IMR-90 (cell line): ENCODE measurements around the gene EGLN3. TPM values are rescaled to one million over a fixed set of nuclear protein-coding genes. Genes with fewer than 3 reads are reported as not detected.

ENCODE experiments used
- ATAC-seq: fragments of 200-7000 bp; cut with Tn5 transposase; 2 replicates; pipeline ENCODE4 v1.9.1; 2020; ENCODE audit warnings: low read depth, mild to moderate bottlenecking, moderate library complexity
- BruUV-seq: library from RNA; stranded (reverse); fragments of 400-500 nt; replicated peaks from 2 replicates; lab custom pipeline; 2021; lab: Mats Ljungman, UMichigan
- CTCF ChIA-PET: fragments of 300-600 bp; formaldehyde crosslinking; extraction: SDS; loops from one replicate; lab custom pipeline; 2021; ENCODE audit warnings: antibody characterized with exemption; lab: Yijun Ruan, JAX
- POLR2A ChIA-PET: fragments of 300-600 bp; sonication (Branson Sonifier 250); formaldehyde crosslinking; loops from one replicate; lab custom pipeline; 2022; ENCODE audit warnings: antibody characterized with exemption; ENCODE audit not compliant: unreplicated experiment; lab: Charles Lee
- DNase-seq: peaks from one replicate; pipeline ENCODE4 v3.0.0; 2013
- H2AFZ ChIP-seq: replicated peaks from 2 replicates; pipeline ENCODE3; 2013; ENCODE audit warnings: low read length, mild to moderate bottlenecking; ENCODE audit not compliant: poor library complexity
- H2AK5ac ChIP-seq: 2 replicates; pipeline ENCODE4 v1.6.1; 2013; ENCODE audit warnings: low read depth, low read length, inconsistent platforms
- H2AK9ac ChIP-seq: replicated peaks from 2 replicates; pipeline ENCODE3; 2013; ENCODE audit warnings: mild to moderate bottlenecking, low read depth, low read length, moderate library complexity; ENCODE audit not compliant: poor library complexity
- H2BK120ac ChIP-seq: 2 replicates; pipeline ENCODE4 v1.6.1; 2013; ENCODE audit warnings: low read depth, low read length, inconsistent platforms
- H2BK15ac ChIP-seq: 3 replicates; pipeline ENCODE4 v1.6.1; 2013; ENCODE audit warnings: low read depth, low read length, inconsistent platforms
- H2BK20ac ChIP-seq: 2 replicates; pipeline ENCODE4 v1.6.1; 2013; ENCODE audit warnings: low read depth, mild to moderate bottlenecking, inconsistent platforms, low read length, moderate library complexity
- H2BK5ac ChIP-seq: 2 replicates; pipeline ENCODE4 v1.6.1; 2013; ENCODE audit warnings: mild to moderate bottlenecking, low read depth, low read length, inconsistent platforms; ENCODE audit not compliant: poor library complexity, severe bottlenecking
- H3K14ac ChIP-seq: replicated peaks from 2 replicates; pipeline ENCODE4 v1.6.1; 2013; ENCODE audit warnings: low read depth, low read length, inconsistent platforms
- H3K18ac ChIP-seq: 2 replicates; pipeline ENCODE4 v1.6.1; 2013; ENCODE audit warnings: low read depth, low read length, control low read depth
- H3K23ac ChIP-seq: 2 replicates; pipeline ENCODE4 v1.6.1; 2013; ENCODE audit warnings: low read depth, low read length, inconsistent platforms
- H3K27ac ChIP-seq: 2 replicates; pipeline ENCODE4 v1.5.1; 2013; ENCODE audit warnings: mild to moderate bottlenecking, control low read depth, low read length; ENCODE audit not compliant: insufficient read depth
- H3K27me3 ChIP-seq: 2 replicates; pipeline ENCODE4 v1.6.1; 2013; ENCODE audit warnings: low read length; ENCODE audit not compliant: control insufficient read depth, insufficient read depth
- H3K36me3 ChIP-seq: 2 replicates; pipeline ENCODE4 v1.6.1; 2013; ENCODE audit warnings: low read length, mixed read lengths; ENCODE audit not compliant: control insufficient read depth, insufficient read depth
- H3K4ac ChIP-seq: 2 replicates; pipeline ENCODE4 v1.6.1; 2013; ENCODE audit warnings: low read depth, low read length, inconsistent platforms
- H3K4me1 ChIP-seq: 2 replicates; pipeline ENCODE4 v1.6.1; 2013; ENCODE audit warnings: low read length, mixed read lengths; ENCODE audit not compliant: control insufficient read depth, insufficient read depth
- H3K4me2 ChIP-seq: 2 replicates; pipeline ENCODE4 v1.6.1; 2013; ENCODE audit warnings: low read depth, mild to moderate bottlenecking, control low read depth, low read length, moderate library complexity
- H3K4me3 ChIP-seq: 2 replicates; pipeline ENCODE4 v1.5.1; 2013; ENCODE audit warnings: low read depth, mild to moderate bottlenecking, control low read depth, low read length, moderate library complexity; ENCODE audit not compliant: insufficient read depth
- H3K56ac ChIP-seq: 2 replicates; pipeline ENCODE4 v1.6.1; 2013; ENCODE audit warnings: low read length, inconsistent platforms; ENCODE audit not compliant: insufficient read depth; ENCODE audit errors: extremely low read depth
- H3K79me1 ChIP-seq, 2 experiments: 2 replicates each; pipeline ENCODE4 v1.6.1; 2013; ENCODE audit warnings: low read length in 2 of 2, inconsistent platforms in 1 of 2, low read depth in 1 of 2
- H3K9ac ChIP-seq: 2 replicates; pipeline ENCODE4 v1.6.1; 2013; ENCODE audit warnings: low read depth, low read length, control low read depth
- H3K9me1 ChIP-seq: 2 replicates; pipeline ENCODE4 v1.6.1; 2013; ENCODE audit warnings: low read length, inconsistent platforms; ENCODE audit not compliant: insufficient read depth
- H3K9me3 ChIP-seq: 2 replicates; pipeline ENCODE4 v1.6.1; 2013; ENCODE audit warnings: low read length; ENCODE audit not compliant: control insufficient read depth, insufficient read depth
- H4K20me1 ChIP-seq: 2 replicates; pipeline ENCODE4 v1.6.1; 2013; ENCODE audit warnings: low read length, inconsistent platforms; ENCODE audit not compliant: insufficient read depth
- H4K5ac ChIP-seq: 2 replicates; pipeline ENCODE4 v1.6.1; 2013; ENCODE audit warnings: mild to moderate bottlenecking, low read depth, low read length, control low read depth
- H4K8ac ChIP-seq, 2 experiments: 2 replicates each; pipeline ENCODE4 v1.6.1; 2013; ENCODE audit warnings: low read depth in 2 of 2, low read length in 2 of 2, control low read depth in 1 of 2, inconsistent platforms in 1 of 2
- H4K91ac ChIP-seq: 2 replicates; pipeline ENCODE4 v1.6.1; 2013; ENCODE audit warnings: low read depth, low read length, inconsistent platforms; ENCODE audit not compliant: insufficient read depth
- BHLHE40 ChIP-seq: fragments of 150-350 bp; IDR thresholded peaks from 2 replicates; pipeline ENCODE4 v1.6.1; 2016; ENCODE audit warnings: mild to moderate bottlenecking, low read depth, low read length
- CEBPB ChIP-seq: IDR thresholded peaks from 2 replicates; pipeline ENCODE4 v1.6.1; 2012; ENCODE audit warnings: low read depth, low read length, improper control_type of control experiment
- CHD1 ChIP-seq: IDR thresholded peaks from 2 replicates; pipeline ENCODE4 v1.6.1; 2012; ENCODE audit warnings: low read depth, low read length, improper control_type of control experiment
- MAFK ChIP-seq: IDR thresholded peaks from 2 replicates; pipeline ENCODE4 v1.6.1; 2012; ENCODE audit warnings: low read depth, low read length, improper control_type of control experiment
- MAZ ChIP-seq: IDR thresholded peaks from 2 replicates; pipeline ENCODE4 v1.6.1; 2012; ENCODE audit warnings: low read depth, mild to moderate bottlenecking, low read length, improper control_type of control experiment, moderate library complexity, borderline replicate concordance
- MXI1 ChIP-seq: IDR thresholded peaks from 2 replicates; pipeline ENCODE4 v1.6.1; 2012; ENCODE audit warnings: low read depth, mild to moderate bottlenecking, low read length, moderate library complexity, borderline replicate concordance
- NFE2L2 ChIP-seq: fragments of 150-350 bp; IDR thresholded peaks from 2 replicates; pipeline ENCODE4 v1.6.1; 2016; ENCODE audit warnings: low read depth, mild to moderate bottlenecking, low read length
- POLR2A ChIP-seq: IDR thresholded peaks from 2 replicates; pipeline ENCODE4 v1.6.1; 2012; ENCODE audit warnings: mild to moderate bottlenecking, low read depth, low read length
- RAD21 ChIP-seq: IDR thresholded peaks from 2 replicates; pipeline ENCODE4 v1.6.1; 2012; ENCODE audit warnings: low read length, improper control_type of control experiment
- RCOR1 ChIP-seq: IDR thresholded peaks from 2 replicates; pipeline ENCODE4 v1.6.1; 2012; ENCODE audit warnings: mild to moderate bottlenecking, low read length, improper control_type of control experiment; ENCODE audit not compliant: insufficient replicate concordance
- RFX5 ChIP-seq: IDR thresholded peaks from 2 replicates; pipeline ENCODE4 v1.8.0; 2012; ENCODE audit warnings: low read depth, mild to moderate bottlenecking, low read length, moderate library complexity
- WGBS, 2 experiments: methylation state at CpG; one replicate each; pipeline versions ENCODE4 v1.1.5 to v1.1.7; 2013; ENCODE audit warnings: missing lambda C conversion rate in 2 of 2; ENCODE audit not compliant: insufficient read length in 1 of 2; ENCODE audit errors: extremely low coverage in 2 of 2; 5-methylcytosine and 5-hydroxymethylcytosine counted together
- dilution Hi-C: fragments of 300-500 bp; cut with HindIII; formaldehyde crosslinking; loops from one replicate; pipeline ENCODE4 v1.14.3; 2018; ENCODE audit warnings: low sequenced_read_pairs; ENCODE audit not compliant: unreplicated experiment
- in situ Hi-C: fragments of 300-500 bp; cut with MboI; formaldehyde crosslinking; loops from 3 replicates; pipeline ENCODE4 v1.14.3; 2019; ENCODE audit warnings: low sequenced_read_pairs, inconsistent platforms, mixed read lengths
- intact Hi-C: fragments of 100-400 bp; cut with micrococcal nuclease; formaldehyde crosslinking; loops from 2 replicates; pipeline ENCODE4 v1.10.0; 2022
- polyA plus RNA-seq, 3 experiments: library from polyadenylated mRNA; depleted of rRNA; stranded (reverse); fragments of >200 nt; gene quantifications; 2 replicates each; pipeline ENCODE4 v1.2.3, GENCODE V29; 2012; ENCODE audit warnings: low replicate concordance in 1 of 3
- total RNA-seq: library from RNA; depleted of rRNA; stranded (reverse); fragments of >200 nt; gene quantifications from 2 replicates; pipeline ENCODE4 v1.2.3, GENCODE V29; 2012
- TF ChIP-seq, protein P1 (sequence below): fragments of 150-350 bp; IDR thresholded peaks from 2 replicates; pipeline ENCODE4 v1.6.1; 2016; ENCODE audit warnings: low read depth, mild to moderate bottlenecking, low read length, moderate library complexity, borderline replicate concordance

The EGLN3 gene
- total and polyA plus RNA-seq, 2 of the 4 experiments (the other 2 are of a cell fraction) = under 0.01 to 0.03 TPM

GRCh38 chr14:33932033-33932432 lies 18.8 kb downstream of the EGLN3 start:
- no peak overlapping the region for H2BK15ac ChIP-seq
- no peak overlapping the region for H2BK20ac ChIP-seq
- DNase-seq = no peak
- no peak overlapping the region for H3K9ac ChIP-seq
- no peaks in the 10 kb centered on the region for H4K20me1 ChIP-seq
- no peak overlapping the region for H2AK9ac ChIP-seq
- H2AK5ac ChIP-seq = no peak overlapping the region
- no peak overlapping the region for H2BK5ac ChIP-seq
- TF ChIP-seq RAD21 (no peak), CHD1 (no peak), POLR2A (no peak), MAZ (no peak), CEBPB (no peak), MXI1 (no peak), RFX5 (no peak), NFE2L2 (no peak), RCOR1 (no peak), BHLHE40 (no peak), MAFK (no peak)
- TF ChIP-seq, protein P1, sequence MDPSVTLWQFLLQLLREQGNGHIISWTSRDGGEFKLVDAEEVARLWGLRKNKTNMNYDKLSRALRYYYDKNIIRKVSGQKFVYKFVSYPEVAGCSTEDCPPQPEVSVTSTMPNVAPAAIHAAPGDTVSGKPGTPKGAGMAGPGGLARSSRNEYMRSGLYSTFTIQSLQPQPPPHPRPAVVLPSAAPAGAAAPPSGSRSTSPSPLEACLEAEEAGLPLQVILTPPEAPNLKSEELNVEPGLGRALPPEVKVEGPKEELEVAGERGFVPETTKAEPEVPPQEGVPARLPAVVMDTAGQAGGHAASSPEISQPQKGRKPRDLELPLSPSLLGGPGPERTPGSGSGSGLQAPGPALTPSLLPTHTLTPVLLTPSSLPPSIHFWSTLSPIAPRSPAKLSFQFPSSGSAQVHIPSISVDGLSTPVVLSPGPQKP = no peak
- H3K36me3 ChIP-seq = no peaks in the 10 kb centered on the region
- dilution Hi-C loops = no loop called here
- no peak overlapping the region for H3K56ac ChIP-seq
- in situ Hi-C loops = no loop called here
- WGBS, 2 experiments = no CpG with 5 or more reads among the region's 3 CpGs
- no peaks in the 10 kb centered on the region for H3K9me1 ChIP-seq
- no TSS peak for BruUV-seq
- no peak overlapping the region for H3K4ac ChIP-seq
- no peaks in the 10 kb centered on the region; the same call in 1 of the 2 replicates for H3K4me1 ChIP-seq
- H2AFZ ChIP-seq = no peak overlapping the region
- no peak overlapping the region for H4K8ac ChIP-seq
- no peak overlapping the region for H4K5ac ChIP-seq
- H3K9me3 ChIP-seq = no peaks in the 10 kb centered on the region
- H3K14ac ChIP-seq = no peak overlapping the region
- no peak overlapping the region for H2BK120ac ChIP-seq
- no peak overlapping the region for H3K27ac ChIP-seq
- no peak overlapping the region for H4K91ac ChIP-seq
- H3K4me3 ChIP-seq = no peak overlapping the region
- no peak overlapping the region for H3K18ac ChIP-seq
- no peak overlapping the region for H3K4me2 ChIP-seq
- H3K79me1 ChIP-seq = no peaks in the 10 kb centered on the region
- ChIA-PET POLR2A (no interaction called here), CTCF (no interaction called here)
- intact Hi-C loops = no loop called here
- H3K27me3 ChIP-seq = no peaks in the 10 kb centered on the region
- H3K23ac ChIP-seq = no peak overlapping the region
- no peak for ATAC-seq
